Parathyroid adenoma (tissue), 2 donors: ENCODE results near the gene ALDH8A1.

ENCODE experiments used
- H2AFZ ChIP-seq: fragments of 300-600 bp; sonication (generic); one replicate; pipeline ENCODE4 v1.7.0; 2017; ENCODE audit warnings: antibody characterized with exemption, mild to moderate bottlenecking
- H3K27ac ChIP-seq: fragments of 300-600 bp; sonication (generic); one replicate; pipeline ENCODE4 v1.7.0; 2017
- H3K27me3 ChIP-seq: fragments of 300-600 bp; sonication (generic); one replicate; pipeline ENCODE4 v1.7.0; 2017; ENCODE audit warnings: low read length; ENCODE audit not compliant: control insufficient read depth, insufficient read depth
- H3K36me3 ChIP-seq: fragments of 300-600 bp; sonication (generic); one replicate; pipeline ENCODE4 v1.7.0; 2017; ENCODE audit warnings: low read length; ENCODE audit not compliant: control insufficient read depth, insufficient read depth
- H3K4me1 ChIP-seq: fragments of 300-600 bp; sonication (generic); one replicate; pipeline ENCODE4 v1.7.0; 2017; ENCODE audit warnings: control low read depth
- H3K4me2 ChIP-seq: fragments of 300-600 bp; sonication (generic); one replicate; pipeline ENCODE4 v1.7.0; 2017; ENCODE audit warnings: low read length
- H3K4me3 ChIP-seq: fragments of 300-600 bp; sonication (generic); one replicate; pipeline ENCODE4 v1.7.0; 2017; ENCODE audit warnings: low read depth, low read length
- H3K79me2 ChIP-seq: fragments of 300-600 bp; sonication (generic); one replicate; pipeline ENCODE4 v1.7.0; 2017; ENCODE audit warnings: control low read depth
- H3K9ac ChIP-seq: fragments of 300-600 bp; sonication (generic); one replicate; pipeline ENCODE4 v1.7.0; 2017; ENCODE audit warnings: mild to moderate bottlenecking
- H3K9me3 ChIP-seq: fragments of 300-600 bp; sonication (generic); one replicate; pipeline ENCODE4 v1.7.0; 2017; ENCODE audit warnings: low read length; ENCODE audit not compliant: control insufficient read depth
- CTCF ChIP-seq: fragments of 300-600 bp; sonication (generic); IDR thresholded peaks from one replicate; pipeline ENCODE4 v1.7.0; 2017; ENCODE audit warnings: antibody characterized with exemption, mild to moderate bottlenecking
- donor health status: primary hyperparathyroidism.

Gene ALDH8A1

DNA sequence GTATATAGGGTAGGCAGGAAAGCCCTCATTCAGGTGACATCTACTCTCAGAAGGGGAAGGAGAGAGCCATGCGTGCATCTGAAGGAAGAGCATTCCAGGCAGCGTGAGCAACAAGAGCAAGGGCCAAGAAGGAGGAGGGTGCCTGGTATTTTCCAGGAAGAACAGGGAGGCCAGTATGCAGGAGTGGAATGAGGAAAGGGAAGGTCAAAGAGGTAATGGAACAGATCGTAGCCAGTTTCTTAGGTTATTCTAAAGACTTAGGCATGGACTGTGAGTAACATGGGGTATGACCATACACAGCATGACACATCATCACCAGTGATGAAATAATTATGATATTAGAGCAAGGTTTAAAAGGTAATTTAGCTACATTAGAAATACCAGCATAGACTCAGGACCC lies 24.1 kb downstream of the ALDH8A1 start:
- H3K27ac ChIP-seq, result no peak overlapping the region
- H3K36me3 ChIP-seq, result no peaks in the 10 kb centered on the region
- no peak overlapping the region for H3K4me2 ChIP-seq
- H3K4me1 ChIP-seq, result peaks cover 26% of the 10 kb centered on the region
- no peaks in the 10 kb centered on the region for H3K79me2 ChIP-seq
- H3K9ac ChIP-seq, result no peak overlapping the region
- no peak for TF ChIP-seq CTCF
- no peaks in the 10 kb centered on the region for H3K27me3 ChIP-seq
- H3K4me3 ChIP-seq, result no peak overlapping the region
- H2AFZ ChIP-seq, result no peak overlapping the region
- no peaks in the 10 kb centered on the region for H3K9me3 ChIP-seq

DNA sequence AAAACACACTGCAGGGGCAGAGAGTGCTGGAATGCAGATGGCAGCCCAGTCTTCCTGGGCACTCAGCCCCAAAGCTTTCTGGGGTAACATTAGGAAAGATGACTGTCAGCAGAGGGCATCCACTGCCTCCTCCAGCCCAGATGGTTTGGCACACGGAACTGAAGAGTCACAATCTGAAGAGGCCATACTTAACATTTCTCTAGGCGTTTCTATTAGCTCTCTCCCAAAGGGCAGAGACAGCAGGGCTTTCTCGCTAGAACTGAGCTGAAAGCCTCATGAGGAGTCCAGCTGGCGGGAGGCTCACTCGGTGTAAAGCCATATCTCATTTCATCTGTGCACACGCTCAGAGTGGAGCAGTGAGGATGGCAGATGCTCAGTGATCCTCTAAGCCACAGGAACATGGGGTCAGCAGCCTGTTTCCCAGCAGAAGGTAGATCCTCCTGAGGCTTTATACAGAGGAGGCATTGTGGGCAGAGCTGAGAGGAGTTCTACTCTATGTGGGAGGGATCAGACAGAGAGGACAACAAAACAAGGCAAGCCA lies 28.1 kb downstream of the ALDH8A1 start:
- Histone ChIP-seq H3K79me2 (no peaks in the 10 kb centered on the region), H3K4me1 (peaks cover 9% of the 10 kb centered on the region), H3K9ac (no peak overlapping the region), H2AFZ (peak overlapping the region; percentile 87), H3K4me3 (no peak overlapping the region), H3K27me3 (no peaks in the 10 kb centered on the region), H3K9me3 (no peaks in the 10 kb centered on the region), H3K36me3 (no peaks in the 10 kb centered on the region), H3K27ac (peak overlapping the region; percentile 52), H3K4me2 (no peak overlapping the region)
- TF ChIP-seq CTCF, result no peak

- Histone ChIP-seq H3K36me3 (no peaks in the 10 kb centered on the region), H3K27me3 (no peaks in the 10 kb centered on the region)
Observed at GRCh38 chr6:134921276-134921675, 28.6 kb downstream of the ALDH8A1 start.

GRCh38 chr6:134920422-134920821 lies 29.5 kb downstream of the ALDH8A1 start:
- Histone ChIP-seq H3K79me2 (no peaks in the 10 kb centered on the region), H3K27me3 (no peaks in the 10 kb centered on the region), H3K4me2 (no peak overlapping the region), H3K9me3 (no peaks in the 10 kb centered on the region), H3K36me3 (no peaks in the 10 kb centered on the region), H3K4me1 (peaks cover 9% of the 10 kb centered on the region), H3K4me3 (no peak overlapping the region), H3K27ac (no peak overlapping the region), H2AFZ (peak overlapping the region; percentile 19), H3K9ac (no peak overlapping the region)
- TF ChIP-seq CTCF, result no peak

More at GRCh38 chr6:134921276-134921675, 28.6 kb downstream of the ALDH8A1 start:
- Histone ChIP-seq H3K27ac (no peak overlapping the region), H2AFZ (peak overlapping the region; percentile 87), H3K4me1 (peaks cover 9% of the 10 kb centered on the region), H3K4me3 (no peak overlapping the region), H3K9me3 (no peaks in the 10 kb centered on the region), H3K79me2 (no peaks in the 10 kb centered on the region), H3K4me2 (no peak overlapping the region), H3K9ac (no peak overlapping the region)
- no peak for TF ChIP-seq CTCF

GRCh38 chr6:134918418-134918961 lies 31.4 kb downstream of the ALDH8A1 start:
- no peak overlapping the region for H3K4me2 ChIP-seq
- H3K4me1 ChIP-seq, result peaks cover 9% of the 10 kb centered on the region
- no peaks in the 10 kb centered on the region for H3K9me3 ChIP-seq
- no peak for TF ChIP-seq CTCF
- no peaks in the 10 kb centered on the region for H3K36me3 ChIP-seq
- no peaks in the 10 kb centered on the region for H3K79me2 ChIP-seq
- H3K4me3 ChIP-seq, result no peak overlapping the region
- H3K27me3 ChIP-seq, result no peaks in the 10 kb centered on the region
- H3K9ac ChIP-seq, result no peak overlapping the region
- no peak overlapping the region for H3K27ac ChIP-seq
- no peak overlapping the region for H2AFZ ChIP-seq
